Pons (tissue), 1 donor: ENCODE data around the gene CRISPLD2.
"Not testable (repeated sequence)": the region's sequence is repeated elsewhere in the genome, so short reads cannot be mapped to it uniquely, and the experiment has no call there.

Experiments used
- DNase-seq: peaks from one replicate; pipeline ENCODE4 v3.0.0-alpha.2; 2016; ENCODE audit warnings: low spot score

Gene CRISPLD2

GRCh38 chr16:84822990-84823389 is 3.2 kb downstream of the CRISPLD2 start:
- DNase-seq = no peak

GRCh38 chr16:84823484-84823883 is 3.7 kb downstream of the CRISPLD2 start:
- no peak for DNase-seq

GRCh38 chr16:84823926-84824325 is 4.1 kb downstream of the CRISPLD2 start:
- DNase-seq = no peak

- DNase-seq = no peak
These were observed 6.2 kb downstream of the CRISPLD2 start for GRCh38 chr16:84825896-84826557.

- no peak for DNase-seq
These were observed 6.8 kb downstream of the CRISPLD2 start for GRCh38 chr16:84826558-84826941.

GRCh38 chr16:84827131-84827574 is 7.4 kb downstream of the CRISPLD2 start:
- no peak for DNase-seq

- no peak for DNase-seq
These were observed 8.1 kb downstream of the CRISPLD2 start for GRCh38 chr16:84827897-84828296.

GRCh38 chr16:84828322-84828721 is 8.5 kb downstream of the CRISPLD2 start:
- no peak for DNase-seq

GRCh38 chr16:84829168-84829965 is 9.6 kb downstream of the CRISPLD2 start:
- peak; percentile 36 for DNase-seq

- no peak for DNase-seq
These were observed 11.1 kb downstream of the CRISPLD2 start for GRCh38 chr16:84830765-84831384.

GRCh38 chr16:84831728-84832127 is 11.9 kb downstream of the CRISPLD2 start:
- DNase-seq = not testable (repeated sequence)

- DNase-seq = no peak
These were observed 12.8 kb downstream of the CRISPLD2 start for GRCh38 chr16:84832488-84833143.

- no peak for DNase-seq
These were observed 13.3 kb downstream of the CRISPLD2 start for GRCh38 chr16:84833144-84833500.

GRCh38 chr16:84833542-84834402 is 14.0 kb downstream of the CRISPLD2 start:
- DNase-seq = no peak

GRCh38 chr16:84834403-84834772 is 14.6 kb downstream of the CRISPLD2 start:
- no peak for DNase-seq

GRCh38 chr16:84836234-84836647 is 16.5 kb downstream of the CRISPLD2 start:
- no peak for DNase-seq

GRCh38 chr16:84836967-84837366 is 17.2 kb downstream of the CRISPLD2 start:
- no peak for DNase-seq

- no peak for DNase-seq
These were observed 18.7 kb downstream of the CRISPLD2 start for GRCh38 chr16:84838383-84838948.

GRCh38 chr16:84839054-84839453 is 19.3 kb downstream of the CRISPLD2 start:
- no peak for DNase-seq

- no peak for DNase-seq
These were observed 20.2 kb downstream of the CRISPLD2 start for GRCh38 chr16:84839956-84840355.
